GM21526 (cell line): ENCODE measurements around the gene ZNF408.

ENCODE experiments used
- ATAC-seq: cut with Tn5 transposase; IDR thresholded peaks from one replicate; pipeline ENCODE4 v1.9.1; 2021; ENCODE audit warnings: moderate library complexity; ENCODE audit not compliant: unreplicated experiment, low FRiP score

Gene ZNF408

GRCh38 chr11:46675288-46675851 is 25.5 kb upstream of the ZNF408 start:
- ATAC-seq: no peak

- no peak for ATAC-seq
These were observed 24.9 kb upstream of the ZNF408 start for GRCh38 chr11:46675949-46676348.

GRCh38 chr11:46676436-46677158 is 24.2 kb upstream of the ZNF408 start:
- no peak for ATAC-seq

GRCh38 chr11:46677169-46677568 is 23.7 kb upstream of the ZNF408 start:
- ATAC-seq: no peak

- ATAC-seq: no peak
These were observed 22.7 kb upstream of the ZNF408 start for GRCh38 chr11:46677991-46678740.

- ATAC-seq: no peak
These were observed 22.1 kb upstream of the ZNF408 start for GRCh38 chr11:46678741-46679130.

- no peak for ATAC-seq
These were observed 21.3 kb upstream of the ZNF408 start for GRCh38 chr11:46679241-46680163.

GRCh38 chr11:46680164-46680760 is 20.6 kb upstream of the ZNF408 start:
- ATAC-seq: no peak

- no peak for ATAC-seq
These were observed 20.0 kb upstream of the ZNF408 start for GRCh38 chr11:46680815-46681214.

- ATAC-seq: no peak
These were observed 19.0 kb upstream of the ZNF408 start for GRCh38 chr11:46681814-46682213.

GRCh38 chr11:46682773-46683752 is 17.8 kb upstream of the ZNF408 start:
- ATAC-seq: no peak

- ATAC-seq: no peak
These were observed 16.5 kb upstream of the ZNF408 start for GRCh38 chr11:46684367-46684766.

- no peak for ATAC-seq
These were observed 13.7 kb upstream of the ZNF408 start for GRCh38 chr11:46686886-46687795.

- no peak for ATAC-seq
These were observed 10.1 kb upstream of the ZNF408 start for GRCh38 chr11:46690702-46691101.

- no peak for ATAC-seq
These were observed 8.4 kb upstream of the ZNF408 start for GRCh38 chr11:46692450-46692849.

GRCh38 chr11:46693597-46694012 is 7.2 kb upstream of the ZNF408 start:
- no peak for ATAC-seq

GRCh38 chr11:46694072-46694471 is 6.8 kb upstream of the ZNF408 start:
- ATAC-seq: no peak

GRCh38 chr11:46694607-46695006 is 6.2 kb upstream of the ZNF408 start:
- no peak for ATAC-seq
